Measurements from ENCODE around the gene SMPD3.

Gene SMPD3

DNA sequence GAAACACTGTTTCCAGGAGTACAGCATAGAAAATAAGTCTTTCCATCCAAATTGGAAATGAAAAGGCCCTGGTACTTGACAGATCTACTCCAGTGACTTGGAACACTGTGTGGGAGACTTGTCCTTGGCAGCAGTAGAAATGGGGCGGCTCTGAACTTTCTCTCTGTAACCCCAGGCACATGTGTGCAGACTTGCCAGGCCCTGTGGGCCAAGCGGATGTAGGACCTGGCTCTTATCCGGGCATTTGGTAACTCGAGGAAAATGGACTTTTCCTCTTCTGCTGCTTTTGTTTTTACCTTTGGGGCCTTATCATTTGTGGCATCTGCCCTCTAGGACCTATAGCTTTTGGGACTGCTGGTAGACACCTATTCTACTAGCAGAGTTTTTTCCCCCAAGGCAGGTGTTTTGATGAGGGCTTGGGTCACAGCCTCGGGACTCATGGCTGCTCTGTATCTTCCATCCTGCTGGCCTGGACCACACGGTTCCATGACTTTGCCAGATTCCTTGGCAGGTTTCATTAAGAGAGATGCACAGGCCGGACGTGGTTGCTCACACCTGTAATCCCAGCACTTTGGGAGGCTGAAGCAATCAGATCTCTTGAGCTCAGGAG lies 43.5 kb downstream of the SMPD3 start:
- no peak overlapping the region for H3K4me3 ChIP-seq (ENCODE audit: low read length, poor library complexity, severe bottlenecking)
- no peaks in the 10 kb centered on the region for H3K36me3 ChIP-seq (ENCODE audit: insufficient read depth, low read length)
- TF ChIP-seq, protein P1, sequence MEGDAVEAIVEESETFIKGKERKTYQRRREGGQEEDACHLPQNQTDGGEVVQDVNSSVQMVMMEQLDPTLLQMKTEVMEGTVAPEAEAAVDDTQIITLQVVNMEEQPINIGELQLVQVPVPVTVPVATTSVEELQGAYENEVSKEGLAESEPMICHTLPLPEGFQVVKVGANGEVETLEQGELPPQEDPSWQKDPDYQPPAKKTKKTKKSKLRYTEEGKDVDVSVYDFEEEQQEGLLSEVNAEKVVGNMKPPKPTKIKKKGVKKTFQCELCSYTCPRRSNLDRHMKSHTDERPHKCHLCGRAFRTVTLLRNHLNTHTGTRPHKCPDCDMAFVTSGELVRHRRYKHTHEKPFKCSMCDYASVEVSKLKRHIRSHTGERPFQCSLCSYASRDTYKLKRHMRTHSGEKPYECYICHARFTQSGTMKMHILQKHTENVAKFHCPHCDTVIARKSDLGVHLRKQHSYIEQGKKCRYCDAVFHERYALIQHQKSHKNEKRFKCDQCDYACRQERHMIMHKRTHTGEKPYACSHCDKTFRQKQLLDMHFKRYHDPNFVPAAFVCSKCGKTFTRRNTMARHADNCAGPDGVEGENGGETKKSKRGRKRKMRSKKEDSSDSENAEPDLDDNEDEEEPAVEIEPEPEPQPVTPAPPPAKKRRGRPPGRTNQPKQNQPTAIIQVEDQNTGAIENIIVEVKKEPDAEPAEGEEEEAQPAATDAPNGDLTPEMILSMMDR (conservative IDR thresholded peaks at IDR 0.05; ENCODE audit: low read length): no peak
- TF ChIP-seq EZH2phosphoT487 (IDR thresholded peaks at IDR 0.05; ENCODE audit: borderline replicate concordance): no peak
- no peaks in the 10 kb centered on the region for H3K79me2 ChIP-seq (ENCODE audit: insufficient read depth, low read length)
- H3K27me3 ChIP-seq (ENCODE audit: insufficient read depth, low read length, poor library complexity, severe bottlenecking): no peaks in the 10 kb centered on the region
- no peaks in the 10 kb centered on the region for H3K9me2 ChIP-seq (replicated peaks; ENCODE audit: low read depth, low read length)
- H2AFZ ChIP-seq (ENCODE audit: low read length): no peak overlapping the region
- H4K20me1 ChIP-seq (ENCODE audit: insufficient read depth, low read length, poor library complexity, severe bottlenecking): no peaks in the 10 kb centered on the region
- H3K9ac ChIP-seq (ENCODE audit: low read depth, low read length, poor library complexity, severe bottlenecking): no peak overlapping the region
- no peaks in the 10 kb centered on the region for H3F3A ChIP-seq (ENCODE audit: low read depth)
- peaks cover 14% of the 10 kb centered on the region for H3K4me1 ChIP-seq (ENCODE audit: insufficient read depth, low read length, poor library complexity, severe bottlenecking)
- no peak overlapping the region for H3K4me2 ChIP-seq (ENCODE audit: low read depth, low read length, poor library complexity, severe bottlenecking)
- no peaks in the 10 kb centered on the region for H3K9me3 ChIP-seq (ENCODE audit: insufficient read depth, low read depth, low read length)

DNA sequence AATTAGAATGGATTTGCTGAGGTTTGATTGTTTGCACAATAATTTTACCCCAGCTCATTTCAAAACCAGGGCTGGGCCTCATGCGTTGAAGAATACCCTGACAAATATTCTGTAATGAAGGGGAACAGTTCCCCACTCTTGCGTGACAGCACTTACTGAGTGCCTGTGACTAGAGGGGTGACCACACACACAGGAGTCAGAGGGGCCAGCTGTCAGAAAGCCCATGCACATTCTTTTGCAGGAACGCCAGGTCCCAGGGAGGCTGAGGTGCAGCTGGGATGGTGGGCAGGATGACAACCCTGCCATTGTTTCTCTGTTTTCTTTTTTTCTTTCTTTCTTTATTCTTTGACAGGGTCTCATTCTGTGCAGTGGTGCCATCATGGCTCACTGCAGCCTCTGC lies 44.6 kb downstream of the SMPD3 start:
- no peak overlapping the region for H3K4me3 ChIP-seq (ENCODE audit: low read length, poor library complexity, severe bottlenecking)
- H3K4me2 ChIP-seq (ENCODE audit: low read depth, low read length, poor library complexity, severe bottlenecking): no peak overlapping the region
- no peak overlapping the region for H3K9ac ChIP-seq (ENCODE audit: low read depth, low read length, poor library complexity, severe bottlenecking)
- no peaks in the 10 kb centered on the region for H3F3A ChIP-seq (ENCODE audit: low read depth)
- no peaks in the 10 kb centered on the region for H3K79me2 ChIP-seq (ENCODE audit: insufficient read depth, low read length)
- no peaks in the 10 kb centered on the region for H3K9me2 ChIP-seq (replicated peaks; ENCODE audit: low read depth, low read length)
- no peaks in the 10 kb centered on the region for H4K20me1 ChIP-seq (ENCODE audit: insufficient read depth, low read length, poor library complexity, severe bottlenecking)
- no peaks in the 10 kb centered on the region for H3K27me3 ChIP-seq (ENCODE audit: insufficient read depth, low read length, poor library complexity, severe bottlenecking)
- peaks cover 17% of the 10 kb centered on the region for H3K4me1 ChIP-seq (ENCODE audit: insufficient read depth, low read length, poor library complexity, severe bottlenecking)
- no peaks in the 10 kb centered on the region for H3K36me3 ChIP-seq (ENCODE audit: insufficient read depth, low read length)
- no peaks in the 10 kb centered on the region for H3K9me3 ChIP-seq (ENCODE audit: insufficient read depth, low read depth, low read length)
- no peak overlapping the region for H2AFZ ChIP-seq (ENCODE audit: low read length)
- no peak for TF ChIP-seq EZH2phosphoT487 (IDR thresholded peaks at IDR 0.05; ENCODE audit: borderline replicate concordance)
- TF ChIP-seq, protein P1 (conservative IDR thresholded peaks at IDR 0.05; ENCODE audit: low read length): no peak

DNA sequence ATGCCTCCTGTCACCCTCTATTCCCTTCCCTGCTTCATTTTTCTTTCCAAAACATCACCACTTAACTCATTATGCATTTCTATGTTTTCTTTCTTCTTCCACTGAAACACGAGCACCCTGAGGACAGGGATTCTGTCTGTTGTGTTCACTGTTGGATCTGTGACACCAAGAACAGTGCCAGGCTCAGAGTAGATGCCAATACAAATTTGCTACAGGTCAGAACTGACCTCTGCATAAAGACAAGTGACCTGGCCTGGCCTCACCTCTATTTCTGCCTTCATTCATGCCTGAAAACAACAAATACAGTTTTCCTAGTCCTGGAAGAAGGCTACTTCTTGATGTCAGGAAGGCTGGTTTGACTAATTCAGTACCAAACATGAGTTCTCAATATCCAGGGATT lies 45.1 kb downstream of the SMPD3 start:
- peaks cover 17% of the 10 kb centered on the region for H3K4me1 ChIP-seq (ENCODE audit: insufficient read depth, low read length, poor library complexity, severe bottlenecking)
- H3K4me2 ChIP-seq (ENCODE audit: low read depth, low read length, poor library complexity, severe bottlenecking): no peak overlapping the region
- no peaks in the 10 kb centered on the region for H3K9me2 ChIP-seq (replicated peaks; ENCODE audit: low read depth, low read length)
- H2AFZ ChIP-seq (ENCODE audit: low read length): no peak overlapping the region
- H3K9me3 ChIP-seq (ENCODE audit: insufficient read depth, low read depth, low read length): no peaks in the 10 kb centered on the region
- H3K9ac ChIP-seq (ENCODE audit: low read depth, low read length, poor library complexity, severe bottlenecking): no peak overlapping the region
- no peaks in the 10 kb centered on the region for H3K36me3 ChIP-seq (ENCODE audit: insufficient read depth, low read length)
- no peaks in the 10 kb centered on the region for H3F3A ChIP-seq (ENCODE audit: low read depth)
- no peak overlapping the region for H3K4me3 ChIP-seq (ENCODE audit: low read length, poor library complexity, severe bottlenecking)
- TF ChIP-seq EZH2phosphoT487 (IDR thresholded peaks at IDR 0.05; ENCODE audit: borderline replicate concordance): no peak
- TF ChIP-seq, protein P1 (conservative IDR thresholded peaks at IDR 0.05; ENCODE audit: low read length): no peak
- H3K27me3 ChIP-seq (ENCODE audit: insufficient read depth, low read length, poor library complexity, severe bottlenecking): no peaks in the 10 kb centered on the region
- H3K79me2 ChIP-seq (ENCODE audit: insufficient read depth, low read length): no peaks in the 10 kb centered on the region
- H4K20me1 ChIP-seq (ENCODE audit: insufficient read depth, low read length, poor library complexity, severe bottlenecking): no peaks in the 10 kb centered on the region

Measured in Loucy (cell line).